Germinal center (tissue), 1 donor: ENCODE results near the gene SUZ12.
"Not testable (repeated sequence)": the region's sequence is repeated elsewhere in the genome, so short reads cannot be mapped to it uniquely, and the experiment has no call there.

Experiments used
- DNase-seq: peaks from one replicate; pipeline ENCODE4 v3.0.0; 2012; ENCODE audit warnings: mixed read lengths, low spot score

The SUZ12 gene

GRCh38 chr17:32041306-32041875, 104.6 kb downstream of the SUZ12 start:
- DNase-seq, result not testable (repeated sequence)

- DNase-seq, result not testable (repeated sequence)
These were observed 105.5 kb downstream of the SUZ12 start for GRCh38 chr17:32042266-32042665.

- not testable (repeated sequence) for DNase-seq
These were observed 108.8 kb downstream of the SUZ12 start for GRCh38 chr17:32045611-32046010.

GRCh38 chr17:32047663-32048062, 110.9 kb downstream of the SUZ12 start:
- DNase-seq, result not testable (repeated sequence)
